ENCODE data around the gene PHOSPHO2.

GRCh38 chr2:169714699-169715098 is 20.4 kb downstream of the PHOSPHO2 start:
- TF ChIP-seq, protein P1, sequence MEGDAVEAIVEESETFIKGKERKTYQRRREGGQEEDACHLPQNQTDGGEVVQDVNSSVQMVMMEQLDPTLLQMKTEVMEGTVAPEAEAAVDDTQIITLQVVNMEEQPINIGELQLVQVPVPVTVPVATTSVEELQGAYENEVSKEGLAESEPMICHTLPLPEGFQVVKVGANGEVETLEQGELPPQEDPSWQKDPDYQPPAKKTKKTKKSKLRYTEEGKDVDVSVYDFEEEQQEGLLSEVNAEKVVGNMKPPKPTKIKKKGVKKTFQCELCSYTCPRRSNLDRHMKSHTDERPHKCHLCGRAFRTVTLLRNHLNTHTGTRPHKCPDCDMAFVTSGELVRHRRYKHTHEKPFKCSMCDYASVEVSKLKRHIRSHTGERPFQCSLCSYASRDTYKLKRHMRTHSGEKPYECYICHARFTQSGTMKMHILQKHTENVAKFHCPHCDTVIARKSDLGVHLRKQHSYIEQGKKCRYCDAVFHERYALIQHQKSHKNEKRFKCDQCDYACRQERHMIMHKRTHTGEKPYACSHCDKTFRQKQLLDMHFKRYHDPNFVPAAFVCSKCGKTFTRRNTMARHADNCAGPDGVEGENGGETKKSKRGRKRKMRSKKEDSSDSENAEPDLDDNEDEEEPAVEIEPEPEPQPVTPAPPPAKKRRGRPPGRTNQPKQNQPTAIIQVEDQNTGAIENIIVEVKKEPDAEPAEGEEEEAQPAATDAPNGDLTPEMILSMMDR (IDR thresholded peaks at IDR 0.05; ENCODE audit: low read depth, low read length, poor library complexity, severe bottlenecking), result no peak
- no peak for TF ChIP-seq EZH2phosphoT487 (IDR thresholded peaks at IDR 0.05; ENCODE audit: borderline replicate concordance, low read length)

Data from DOHH2 (cell line).